ENCODE data around the gene NRG3.

Gene NRG3

GRCh38 chr10:81885491-81885890, 10.5 kb downstream of the NRG3 start:
- DNase-seq = no peak

- no peak for DNase-seq
Observed at GRCh38 chr10:81886939-81887338, 11.9 kb downstream of the NRG3 start.

GRCh38 chr10:81889181-81889769, 14.3 kb downstream of the NRG3 start:
- DNase-seq = no peak

GRCh38 chr10:81894616-81895015, 19.6 kb downstream of the NRG3 start:
- no peak for DNase-seq

GRCh38 chr10:81898518-81898917, 23.5 kb downstream of the NRG3 start:
- no peak for DNase-seq

- no peak for DNase-seq
Observed at GRCh38 chr10:81900989-81901388, 26.0 kb downstream of the NRG3 start.

GRCh38 chr10:81903472-81903871, 28.5 kb downstream of the NRG3 start:
- DNase-seq = no peak

- DNase-seq = no peak
Observed at GRCh38 chr10:81905161-81905560, 30.2 kb downstream of the NRG3 start.

- no peak for DNase-seq
Observed at GRCh38 chr10:81909453-81909852, 34.5 kb downstream of the NRG3 start.

GRCh38 chr10:81911328-81911727, 36.3 kb downstream of the NRG3 start:
- no peak for DNase-seq

- DNase-seq = no peak
Observed at GRCh38 chr10:81914736-81915503, 39.9 kb downstream of the NRG3 start.

GRCh38 chr10:81915504-81915897, 40.5 kb downstream of the NRG3 start:
- no peak for DNase-seq

- DNase-seq = no peak
Observed at GRCh38 chr10:81917666-81918065, 42.7 kb downstream of the NRG3 start.

GRCh38 chr10:81918766-81919165, 43.8 kb downstream of the NRG3 start:
- no peak for DNase-seq

- DNase-seq = no peak
Observed at GRCh38 chr10:81920213-81920829, 45.3 kb downstream of the NRG3 start.

GRCh38 chr10:81928119-81928518, 53.1 kb downstream of the NRG3 start:
- DNase-seq = no peak

GRCh38 chr10:81943583-81943982, 68.6 kb downstream of the NRG3 start:
- no peak for DNase-seq

- DNase-seq = no peak
Observed at GRCh38 chr10:81944609-81945008, 69.6 kb downstream of the NRG3 start.

GRCh38 chr10:81949283-81949682, 74.3 kb downstream of the NRG3 start:
- DNase-seq = no peak

GRCh38 chr10:81950358-81950757, 75.4 kb downstream of the NRG3 start:
- DNase-seq = no peak

GRCh38 chr10:81953420-81953819, 78.4 kb downstream of the NRG3 start:
- DNase-seq = no peak

- no peak for DNase-seq
Observed at GRCh38 chr10:81957976-81958375, 83.0 kb downstream of the NRG3 start.

GRCh38 chr10:81959016-81959415, 84.0 kb downstream of the NRG3 start:
- no peak for DNase-seq

- no peak for DNase-seq
Observed at GRCh38 chr10:81961451-81962184, 86.6 kb downstream of the NRG3 start.
